HG03558 (cell line): ENCODE results near the gene LHPP.

ENCODE experiments used
- ATAC-seq: cut with Tn5 transposase; IDR thresholded peaks from one replicate; pipeline ENCODE4 v1.9.1; 2021; ENCODE audit warnings: moderate number of reproducible peaks; ENCODE audit not compliant: unreplicated experiment; ENCODE audit errors: extremely low read depth

LHPP gene

DNA sequence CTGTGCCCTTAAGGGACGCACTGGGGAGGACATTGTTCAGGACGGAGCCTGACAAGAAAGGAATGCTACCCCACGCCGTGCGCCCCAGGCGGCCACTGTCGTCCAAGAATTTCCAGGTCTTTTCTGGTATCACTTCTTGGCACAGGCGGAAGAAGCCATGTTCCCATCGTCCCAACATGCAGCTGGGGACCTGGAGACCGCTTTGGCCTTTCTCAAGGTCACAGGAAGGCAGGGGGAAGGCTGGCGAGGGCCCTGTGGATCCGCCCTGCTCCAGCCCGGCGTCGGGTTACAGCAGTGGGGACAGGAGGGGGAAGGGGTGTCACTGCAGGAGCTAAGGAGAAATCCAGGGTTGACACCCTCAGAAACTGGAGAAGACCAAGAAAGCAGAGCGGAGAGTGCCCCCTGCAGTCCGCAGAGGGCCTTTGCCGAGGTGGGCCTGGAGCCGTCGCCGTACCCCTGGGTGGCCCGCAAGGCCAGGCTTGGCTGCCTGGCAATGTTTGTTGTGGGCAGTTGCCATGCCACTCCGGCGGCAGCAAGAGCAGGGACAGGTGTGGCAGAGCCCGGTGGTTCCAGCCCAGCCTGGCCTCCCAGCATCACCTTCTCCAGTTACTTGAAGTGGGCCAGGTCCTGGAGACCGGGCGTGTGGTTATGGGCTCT is 104.1 kb downstream of the LHPP start:
- no peak for ATAC-seq

DNA sequence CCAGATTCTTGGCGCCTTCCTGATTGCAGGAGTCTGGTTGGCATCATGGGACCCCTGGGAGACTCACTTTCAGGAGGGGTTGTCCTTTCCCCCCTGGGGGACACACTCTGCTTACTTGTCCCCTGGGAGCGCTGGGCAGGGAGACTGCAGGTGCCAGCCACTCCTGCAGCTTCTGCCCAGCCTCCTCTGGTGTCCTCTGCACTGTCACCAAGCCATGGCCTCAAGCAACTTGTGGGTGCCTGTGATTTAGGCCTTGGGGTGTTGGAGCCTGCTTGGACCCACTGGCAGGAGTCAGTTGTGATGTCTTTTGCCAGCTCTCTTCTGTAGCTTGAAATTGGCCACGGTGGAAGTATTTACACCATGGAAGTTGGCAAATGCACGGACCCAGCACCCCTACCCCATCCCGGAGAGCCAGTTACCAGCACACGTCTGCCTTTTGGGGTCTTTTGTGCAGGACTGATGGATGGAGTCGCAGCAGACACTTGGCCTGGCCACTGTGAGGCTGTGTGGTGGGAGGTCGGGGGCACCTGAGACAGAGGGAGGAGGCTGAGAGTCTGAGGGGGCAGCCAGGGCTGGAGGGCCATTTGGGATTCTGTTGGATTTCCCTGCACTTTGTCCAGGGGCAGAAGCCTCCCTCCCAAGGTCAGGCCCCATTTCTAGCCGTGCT is 104.7 kb downstream of the LHPP start:
- ATAC-seq = no peak

DNA sequence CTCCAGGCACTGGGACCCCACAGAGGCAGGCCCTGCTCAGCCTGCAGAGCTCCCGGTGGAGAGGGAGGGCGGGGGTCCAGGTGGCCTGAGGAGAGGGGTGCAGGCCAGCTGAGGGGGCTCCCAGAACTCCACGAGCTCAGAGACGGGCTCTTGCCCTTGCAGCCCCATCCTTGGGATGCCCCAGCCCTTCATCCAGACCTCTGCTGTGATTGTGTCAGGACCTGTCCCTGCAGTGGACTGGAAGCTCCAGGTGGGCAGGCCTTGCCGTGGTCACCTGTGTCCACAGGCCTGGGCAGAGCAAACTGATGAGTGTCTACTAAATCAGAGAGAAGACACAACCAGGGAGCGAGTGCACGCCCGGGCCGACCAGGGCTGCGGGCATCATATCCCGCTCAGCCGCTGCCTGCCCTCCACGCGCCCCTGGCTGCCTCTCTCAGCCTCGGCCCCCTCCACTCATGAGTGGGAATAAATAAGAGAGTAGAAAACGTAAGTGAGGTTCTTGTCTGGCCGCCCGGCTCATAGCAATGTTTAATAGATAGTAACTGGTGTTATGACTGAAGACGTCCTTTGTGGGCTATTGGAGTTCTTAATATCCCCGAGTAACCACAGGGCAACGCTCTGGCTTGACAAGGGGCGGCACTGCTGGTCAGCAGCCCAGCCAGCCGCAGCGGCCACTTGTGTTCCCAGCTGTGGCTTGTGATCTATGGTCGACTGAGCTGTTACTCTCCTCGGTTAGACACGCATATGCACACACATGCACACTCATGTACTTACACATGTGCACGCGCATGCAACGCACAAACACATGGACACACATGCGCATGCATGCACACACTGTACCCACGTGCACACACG is 105.6 kb downstream of the LHPP start:
- ATAC-seq = no peak

DNA sequence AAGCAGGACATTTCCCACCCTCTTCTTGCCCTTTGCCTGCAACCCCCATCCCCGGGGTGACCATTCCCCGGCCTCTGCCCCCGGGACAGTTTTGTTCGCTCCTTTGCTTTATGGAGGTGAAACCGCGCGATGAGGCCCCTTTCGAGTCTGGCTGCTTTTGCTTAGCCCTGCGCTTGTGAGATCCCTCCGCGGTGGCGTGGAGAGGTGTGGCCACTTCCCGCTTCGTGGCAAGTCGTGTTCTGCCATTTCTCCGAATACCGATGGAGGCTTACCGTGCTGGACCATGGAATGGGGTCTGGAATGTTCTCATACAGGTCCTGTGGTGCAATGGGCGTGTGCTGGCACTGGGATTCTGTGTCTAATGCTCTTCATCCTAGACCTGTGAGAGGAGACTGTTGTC is 106.7 kb downstream of the LHPP start:
- no peak for ATAC-seq

DNA sequence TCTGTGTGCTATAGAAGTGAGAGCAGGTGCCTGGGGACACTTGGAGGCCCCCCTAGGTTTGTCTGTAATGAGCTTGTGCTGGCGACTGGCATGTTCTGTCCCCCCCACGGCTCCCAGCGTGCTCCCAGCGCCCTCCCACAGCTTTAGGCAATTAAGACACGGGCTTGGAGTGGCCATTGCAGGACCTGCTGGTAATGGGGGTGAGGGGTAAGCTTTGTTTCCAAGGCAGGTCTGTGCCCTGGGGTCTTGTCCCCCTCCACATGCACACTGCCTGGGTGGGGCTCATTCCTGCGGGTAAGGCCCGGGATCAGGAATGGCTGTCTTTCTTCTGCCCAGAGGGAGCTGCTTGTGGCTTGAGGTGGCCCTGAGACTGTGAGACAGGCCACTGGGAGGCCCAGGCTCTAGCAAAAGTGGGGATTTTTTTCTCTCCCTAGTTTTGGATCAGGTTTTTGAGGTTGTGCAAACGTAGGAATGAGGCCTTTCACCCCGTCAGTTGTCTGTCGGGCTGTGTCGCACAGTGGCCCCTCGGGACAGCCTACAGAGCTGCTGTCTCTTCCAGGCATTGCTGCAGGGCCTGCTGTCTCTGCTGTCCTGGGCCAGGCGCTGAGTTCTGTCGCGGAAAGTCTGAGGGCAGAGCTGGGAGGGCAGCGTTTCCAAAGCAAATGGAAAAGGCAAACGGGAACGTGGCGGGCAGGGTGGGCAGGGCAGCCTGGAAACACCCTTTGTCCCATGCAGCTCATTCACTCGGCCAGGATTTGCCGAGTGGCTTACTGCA is 107.4 kb downstream of the LHPP start:
- ATAC-seq = no peak

DNA sequence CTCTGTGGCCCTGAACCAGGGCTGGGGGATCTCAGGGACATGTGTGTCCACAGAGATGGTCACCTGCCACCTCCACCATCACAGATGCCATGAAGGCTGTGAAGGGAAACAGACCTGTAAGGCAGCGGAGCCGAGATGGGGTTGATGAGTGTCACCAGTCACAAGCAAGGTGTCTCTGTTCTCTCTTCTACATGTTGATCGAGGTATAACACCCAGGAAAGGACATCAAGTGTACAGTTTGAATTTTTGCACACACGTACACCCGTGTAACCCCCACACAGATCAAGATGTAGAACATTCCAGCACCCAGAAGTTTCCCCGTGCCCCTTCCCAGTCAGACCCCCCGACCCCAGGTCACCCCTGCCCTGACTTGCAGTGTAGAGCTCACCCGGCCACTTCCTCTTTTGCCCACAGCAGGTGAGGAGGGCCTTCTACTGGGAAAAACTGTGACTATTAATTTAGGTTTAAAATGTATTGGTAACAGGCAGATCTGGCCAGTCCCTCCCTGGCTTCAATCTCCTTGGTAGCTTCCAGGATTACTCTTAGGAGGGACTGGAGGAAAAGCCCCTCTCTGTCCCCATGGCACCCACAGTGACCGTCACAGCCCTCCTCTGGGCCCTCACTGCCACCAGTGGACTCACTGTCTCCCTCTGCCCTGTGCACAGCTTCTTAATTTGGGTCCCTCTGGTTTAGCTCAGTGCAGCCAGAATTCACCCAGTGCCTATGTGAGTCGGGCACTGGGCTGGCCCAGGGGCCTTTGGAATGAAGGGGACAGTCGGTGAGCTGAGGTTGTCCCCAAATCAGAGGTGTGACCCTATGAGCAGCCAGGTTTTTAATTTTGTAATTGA is 108.2 kb downstream of the LHPP start:
- ATAC-seq = no peak

DNA sequence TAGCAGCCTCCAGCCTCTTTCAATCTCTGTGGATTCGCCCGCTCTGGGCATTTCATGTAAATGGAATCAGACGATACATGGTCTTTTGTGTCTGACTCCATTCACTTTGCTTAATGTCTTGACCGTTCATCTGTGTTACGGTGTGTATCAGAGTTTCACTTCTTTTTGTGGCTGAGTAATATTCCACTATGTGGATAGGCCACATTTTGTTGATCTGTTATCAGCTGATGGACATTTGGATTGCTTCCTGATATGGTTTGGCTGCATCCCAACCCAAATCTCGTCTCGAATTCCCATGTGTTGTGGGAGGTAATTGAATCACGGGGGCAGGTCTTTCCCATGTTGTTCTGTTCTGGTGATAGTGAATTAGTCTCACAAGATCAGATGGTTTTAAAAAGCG is 109.0 kb downstream of the LHPP start:
- no peak for ATAC-seq

DNA sequence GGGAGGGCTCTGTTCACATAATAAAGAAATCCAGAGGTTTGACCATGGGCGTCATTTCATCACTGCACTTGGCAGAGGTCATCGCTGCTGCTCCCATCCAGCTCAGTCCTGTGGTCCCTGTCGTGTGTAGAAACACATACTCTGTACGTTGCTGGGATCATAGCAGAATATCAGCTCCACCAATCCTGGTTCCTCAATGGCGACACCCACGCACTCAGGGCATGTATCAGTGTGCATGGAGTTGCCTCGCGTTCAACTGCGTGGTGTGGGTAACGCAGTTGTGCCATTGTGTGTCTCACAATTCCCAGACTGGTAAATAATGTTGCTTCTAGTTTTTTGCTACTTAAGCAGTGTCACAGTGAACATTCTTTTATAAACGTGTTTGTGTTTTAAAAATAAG is 111.1 kb downstream of the LHPP start:
- ATAC-seq = no peak

DNA sequence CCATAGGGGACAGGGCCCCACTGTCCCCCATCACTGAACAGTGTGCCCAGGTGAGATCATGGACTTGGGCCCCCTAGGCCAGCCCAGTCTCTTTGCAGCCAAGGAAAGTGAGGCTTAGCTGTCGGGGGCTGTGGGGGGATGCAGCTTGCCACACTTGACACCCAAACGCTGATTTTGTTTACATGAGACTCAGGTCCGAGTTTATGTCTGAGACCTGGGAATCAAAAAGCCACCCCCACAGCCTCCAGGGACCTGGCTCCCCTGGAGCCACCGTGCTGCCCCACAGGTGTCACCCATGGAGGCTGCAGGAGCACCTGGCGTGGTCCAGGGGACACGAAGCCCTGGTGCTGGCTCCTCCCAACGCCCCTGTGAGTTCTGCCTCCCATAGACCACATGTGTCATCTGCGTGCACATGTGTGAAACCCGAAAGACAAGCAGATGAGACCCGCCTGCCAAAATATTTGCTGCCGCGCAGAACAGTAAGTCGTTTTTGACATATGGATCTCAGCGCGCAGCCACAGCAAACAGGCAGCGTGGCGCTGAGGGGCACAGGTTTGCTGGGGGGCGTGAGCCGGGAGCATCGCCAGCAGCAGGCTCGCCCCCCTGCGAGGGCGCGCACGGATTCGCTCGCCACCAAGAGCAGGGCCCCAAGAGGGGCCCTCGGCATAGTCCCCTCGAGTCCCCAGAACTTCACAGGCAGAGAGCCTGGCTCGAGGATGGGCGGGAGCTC is 112.3 kb downstream of the LHPP start:
- no peak for ATAC-seq

DNA sequence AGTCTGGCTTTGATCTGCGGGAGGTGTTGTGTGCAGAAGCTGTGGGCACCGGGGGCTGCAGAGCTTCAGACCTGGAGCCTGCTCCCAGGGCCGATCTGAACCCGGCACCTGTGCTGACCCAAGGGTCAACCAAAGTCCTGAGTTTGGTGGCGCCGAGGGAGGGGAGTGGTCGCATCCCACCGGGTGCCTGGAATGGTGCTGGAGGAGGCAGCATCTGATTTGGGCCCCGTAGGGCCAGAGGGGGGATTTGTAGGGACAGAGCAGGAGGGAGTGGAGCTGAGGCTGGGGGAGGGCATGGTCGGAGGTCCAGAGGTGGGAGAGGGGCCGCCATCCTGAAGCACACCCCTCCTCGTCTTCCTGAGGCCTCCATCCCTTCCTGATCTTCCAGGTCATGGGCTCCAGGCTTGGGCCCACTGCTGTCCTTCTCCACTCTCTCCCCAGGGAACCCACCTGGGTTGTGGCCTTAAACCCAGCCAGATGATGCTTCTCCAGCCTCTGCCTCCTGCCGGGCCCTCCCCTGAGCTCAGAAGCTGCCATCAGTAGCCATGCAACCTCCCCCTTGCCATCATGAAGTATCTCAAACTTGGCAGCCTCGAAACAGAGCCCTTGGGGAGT is 112.9 kb downstream of the LHPP start:
- ATAC-seq = no peak

DNA sequence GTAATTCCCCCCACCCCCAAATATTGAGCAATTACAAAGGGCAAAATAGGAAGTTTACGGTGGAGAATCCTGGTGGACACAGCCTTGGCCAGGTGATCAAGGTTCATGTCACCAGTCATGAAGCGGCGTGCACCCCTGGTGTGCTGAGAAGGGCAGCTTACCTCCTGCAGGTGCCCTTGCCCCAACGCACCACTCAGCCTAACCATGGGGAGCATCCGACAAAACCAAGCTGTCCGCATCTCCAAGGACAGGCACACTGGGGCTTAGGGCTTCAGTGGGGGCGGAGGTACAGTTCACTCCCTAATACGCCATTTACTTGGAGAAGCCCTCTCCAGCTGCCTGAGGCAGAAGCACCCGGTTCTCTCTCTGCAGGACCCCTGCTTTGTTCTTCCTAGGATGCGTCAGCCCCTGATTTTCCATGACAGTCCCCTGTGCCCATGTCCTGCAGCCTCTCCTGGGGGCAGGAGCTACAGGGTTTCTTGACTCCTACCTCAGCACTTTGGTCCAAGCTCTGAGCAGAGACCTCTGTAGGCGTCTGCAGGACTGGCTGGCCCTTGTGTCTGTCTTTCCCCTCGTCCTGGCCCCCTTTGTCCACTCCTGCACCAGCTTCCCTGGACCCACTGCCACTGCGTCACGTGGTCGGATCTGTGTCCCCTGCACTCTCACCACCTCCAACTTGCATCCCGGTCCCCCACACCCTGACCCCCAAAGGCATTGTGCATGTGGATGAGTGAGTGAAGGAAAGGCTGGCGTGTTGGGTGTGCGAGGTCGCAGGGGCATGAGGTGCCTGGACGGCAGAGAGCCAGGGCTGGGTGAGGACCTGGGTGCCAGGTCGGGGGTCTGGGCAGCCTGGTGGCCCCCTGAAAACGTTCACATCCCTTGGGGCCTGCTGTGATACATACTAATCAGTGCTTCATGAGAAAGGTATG is 113.7 kb downstream of the LHPP start:
- ATAC-seq = no peak

DNA sequence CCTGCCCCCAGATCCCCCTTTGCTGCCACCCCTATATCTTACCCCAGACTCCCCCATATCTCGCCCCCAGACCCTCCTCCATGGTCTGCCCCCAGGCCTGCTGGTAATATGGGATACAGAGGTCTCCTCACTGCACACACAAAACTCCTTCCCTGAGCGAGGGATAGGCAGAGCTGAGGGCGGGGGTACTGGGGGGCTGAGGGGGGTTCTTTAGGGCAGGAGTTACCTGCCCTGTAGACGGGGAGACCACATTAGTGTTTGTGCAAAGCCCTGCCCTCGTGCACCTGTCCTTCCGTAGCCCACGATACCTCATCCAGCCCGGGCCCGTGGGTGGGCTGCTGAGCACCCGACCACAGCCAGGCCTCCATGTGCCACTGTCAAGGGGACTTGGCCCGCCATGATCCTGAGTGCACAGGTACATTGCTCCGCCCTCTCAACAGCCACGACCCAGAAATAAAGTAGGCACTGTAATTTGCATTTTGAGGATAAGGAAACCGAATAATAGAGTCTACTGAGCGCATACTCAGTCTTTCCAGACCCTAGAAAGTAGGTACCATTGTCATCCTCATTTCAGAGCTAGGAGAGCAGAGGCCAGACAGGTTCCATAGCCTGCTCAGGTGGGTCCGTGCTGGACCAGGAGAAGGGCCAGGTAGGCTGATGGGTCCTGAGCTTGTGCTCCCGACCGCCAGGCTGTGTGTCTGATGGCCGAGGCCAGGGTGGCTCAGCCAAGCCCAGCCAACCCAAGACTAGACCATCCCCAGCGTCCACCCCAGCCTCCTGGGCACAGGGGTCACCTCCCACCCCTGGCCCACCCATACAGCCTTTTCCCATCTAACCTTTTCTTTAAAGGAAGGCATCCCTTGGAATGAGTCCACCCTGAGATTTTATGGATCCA is 115.2 kb downstream of the LHPP start:
- no peak for ATAC-seq

DNA sequence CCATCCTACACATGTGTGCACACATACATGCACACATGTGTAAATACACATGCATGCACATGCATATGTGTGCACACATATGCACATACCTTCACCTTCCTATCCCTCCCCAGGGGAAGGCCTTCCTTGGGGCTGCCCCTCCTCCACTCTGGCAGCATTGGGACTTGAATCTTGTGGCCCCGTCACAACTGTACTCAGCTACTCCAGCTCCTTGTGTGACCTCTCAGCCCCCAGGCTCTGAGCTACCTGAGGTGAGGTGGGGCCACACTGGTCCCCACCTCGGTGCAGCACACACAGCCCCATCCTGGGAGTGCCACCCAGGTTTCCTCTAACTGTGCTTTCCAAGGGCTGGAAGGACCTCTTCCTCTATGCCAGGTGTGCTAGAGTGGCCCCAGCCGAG is 116.0 kb downstream of the LHPP start:
- ATAC-seq = no peak

DNA sequence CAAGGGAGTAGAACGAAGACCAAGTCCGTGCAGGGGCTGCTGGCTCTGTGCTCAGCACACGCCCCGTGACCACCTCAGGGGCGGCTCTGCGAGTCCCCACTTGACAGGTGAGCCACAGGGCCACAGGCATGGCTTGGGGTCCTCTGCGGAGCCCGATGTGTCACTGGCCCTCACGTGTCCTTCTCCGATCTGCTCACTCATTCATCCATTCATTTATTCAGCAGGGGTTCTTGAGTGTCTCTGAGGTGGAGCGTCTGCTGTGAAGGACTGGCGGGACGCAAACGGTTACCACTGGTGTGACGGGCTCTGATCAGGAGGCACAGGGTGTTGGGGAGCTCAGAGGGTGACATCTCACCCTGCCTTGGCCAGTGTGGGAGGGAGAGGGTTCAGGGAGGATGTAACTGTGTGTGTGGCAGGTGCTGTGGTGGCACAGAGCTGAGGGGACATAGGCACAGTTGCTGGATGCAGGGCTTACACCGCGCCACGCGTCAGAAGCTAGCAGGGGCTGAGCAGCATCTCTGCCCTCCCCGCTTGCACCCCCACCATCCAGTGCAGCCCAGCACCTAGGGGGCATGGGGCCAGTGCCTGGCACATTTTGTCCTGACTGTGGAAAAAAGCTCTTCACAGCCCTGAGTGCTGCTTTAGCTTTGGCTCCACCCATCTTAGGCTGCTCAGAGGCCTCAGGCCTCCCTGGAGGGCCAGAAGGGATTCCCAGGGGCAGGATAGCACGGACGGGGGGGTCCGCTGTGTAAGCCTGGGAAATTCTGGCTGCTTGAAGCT is 116.8 kb downstream of the LHPP start:
- no peak for ATAC-seq

DNA sequence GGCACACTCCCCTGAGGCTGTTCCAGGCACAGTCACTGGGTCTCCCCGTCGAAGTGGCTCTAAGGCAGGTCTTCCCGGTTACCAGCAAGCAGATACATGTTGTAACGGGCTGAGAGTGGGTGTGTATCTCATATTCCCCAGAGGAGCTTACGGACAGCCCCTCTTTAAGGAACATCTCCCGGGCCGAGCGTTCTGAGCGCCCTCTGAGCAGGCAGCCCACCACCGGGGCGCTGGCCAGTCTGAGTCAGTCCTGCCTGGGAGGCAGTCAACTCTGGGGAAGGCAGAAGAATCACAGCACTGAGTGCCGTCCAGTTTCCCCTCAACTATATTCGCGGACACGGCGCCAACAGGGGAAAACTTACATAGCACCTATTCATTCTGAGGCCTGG is 117.4 kb downstream of the LHPP start:
- ATAC-seq = no peak

DNA sequence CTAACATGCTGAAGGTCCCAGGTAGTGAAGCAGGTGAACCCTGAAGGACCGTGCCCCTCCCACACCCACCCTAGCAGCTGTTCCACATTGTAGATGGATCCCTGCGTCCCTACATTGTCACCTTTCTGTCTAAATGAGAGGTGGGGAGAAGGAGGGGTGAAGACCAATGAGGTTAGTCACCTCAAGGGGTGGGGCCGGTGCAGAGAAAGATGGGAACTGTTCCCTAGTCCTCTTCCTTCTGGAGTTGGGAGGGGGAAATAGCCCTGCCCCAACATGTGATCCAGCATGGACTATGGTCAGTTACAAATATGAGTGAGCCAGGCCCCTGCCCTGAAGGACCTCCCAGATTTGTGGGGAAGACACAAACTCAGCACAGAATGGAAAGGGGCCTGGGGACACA is 124.5 kb downstream of the LHPP start:
- no peak for ATAC-seq
